Epithelial cell of proximal tubule (primary cell): ENCODE measurements around the gene KLF5. TPM values are rescaled to one million over a fixed set of nuclear protein-coding genes. Genes with fewer than 3 reads are reported as not detected.
"Not testable (repeated sequence)": the region's sequence is repeated elsewhere in the genome, so short reads cannot be mapped to it uniquely, and the experiment has no call there.

Experiments
- DNase-seq: peaks from one replicate; pipeline ENCODE4 v3.0.0-alpha.2; 2011; ENCODE audit warnings: low read depth
- H3K4me3 ChIP-seq: 2 replicates; pipeline ENCODE4 v1.5.1; 2011; ENCODE audit warnings: low read depth, mild to moderate bottlenecking, low read length
- CTCF ChIP-seq: conservative IDR thresholded peaks from 2 replicates; pipeline ENCODE4 v1.5.1; 2012; ENCODE audit warnings: low read depth, mild to moderate bottlenecking, low read length
- total RNA-seq: library from RNA; depleted of rRNA; stranded (reverse); fragments of >200 nt; gene quantifications from 2 replicates; pipeline ENCODE4 v1.2.3, GENCODE V29; 2015

KLF5 gene
- total RNA-seq, 1 donor from 2014 or later: 26.6 TPM

- TF ChIP-seq CTCF: no peak
- H3K4me3 ChIP-seq: no peak overlapping the region
- DNase-seq: no peak
Measured at GRCh38 chr13:73045031-73045430, 13.8 kb upstream of the KLF5 start.

GRCh38 chr13:73048615-73049014, 10.2 kb upstream of the KLF5 start:
- H3K4me3 ChIP-seq, DNase-seq: not testable (repeated sequence)

DNA sequence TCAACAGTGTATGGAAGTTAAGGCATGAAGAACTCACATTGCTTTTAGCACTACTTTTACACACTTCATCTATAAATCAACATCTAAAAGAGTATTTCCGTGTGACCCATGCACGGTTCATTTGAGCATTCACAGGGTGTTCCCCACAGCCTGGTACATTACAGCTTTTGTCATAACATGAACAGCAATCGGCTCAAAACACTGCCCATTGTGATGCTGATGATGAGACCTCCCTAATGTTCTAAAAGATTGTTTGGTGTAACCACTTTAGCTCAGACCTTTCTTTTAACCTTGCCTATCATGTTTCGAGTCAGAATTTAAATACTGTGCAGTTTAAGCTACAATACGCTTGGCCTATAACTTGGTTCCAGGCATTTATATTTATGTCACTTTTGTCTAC, 4.1 kb upstream of the KLF5 start:
- no peak for DNase-seq
- no peak overlapping the region for H3K4me3 ChIP-seq
- TF ChIP-seq CTCF: no peak

DNA sequence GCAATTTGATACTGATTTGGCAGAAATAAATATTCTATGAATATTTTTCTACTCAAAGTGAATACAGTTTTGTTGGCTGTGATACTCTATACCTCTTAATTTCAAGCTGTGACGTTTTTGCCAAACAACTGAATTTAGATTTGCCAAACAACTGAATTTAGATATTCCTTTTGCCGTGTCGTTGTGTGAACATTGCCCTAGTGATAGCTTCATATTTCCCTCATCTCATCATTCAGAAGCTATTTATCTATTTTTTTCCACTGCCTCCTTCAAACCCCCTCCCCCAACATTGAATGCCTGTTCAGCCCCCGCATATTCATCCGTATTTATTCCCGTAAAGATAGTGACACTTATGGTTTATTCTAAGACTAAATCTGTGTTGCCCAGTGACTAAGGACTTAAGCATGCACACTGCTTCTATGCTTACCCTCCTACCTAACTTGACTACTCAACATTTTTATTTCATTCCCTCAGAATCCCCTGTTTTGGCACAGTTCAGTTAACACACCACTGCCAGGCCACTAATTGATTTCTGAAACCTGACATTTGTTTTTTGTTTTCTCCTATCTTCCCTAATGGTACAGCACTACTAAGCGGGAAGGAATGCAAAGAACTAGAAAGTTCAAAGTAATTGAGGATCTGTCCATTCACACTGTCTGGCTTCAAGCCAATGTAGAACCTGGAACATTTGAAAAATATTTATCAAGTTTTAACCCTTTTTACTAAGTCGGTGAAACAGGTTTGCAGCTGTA, 2.8 kb upstream of the KLF5 start:
- H3K4me3 ChIP-seq: peak overlapping the region; percentile 5
- TF ChIP-seq CTCF: no peak
- peak; percentile 96 for DNase-seq

DNA sequence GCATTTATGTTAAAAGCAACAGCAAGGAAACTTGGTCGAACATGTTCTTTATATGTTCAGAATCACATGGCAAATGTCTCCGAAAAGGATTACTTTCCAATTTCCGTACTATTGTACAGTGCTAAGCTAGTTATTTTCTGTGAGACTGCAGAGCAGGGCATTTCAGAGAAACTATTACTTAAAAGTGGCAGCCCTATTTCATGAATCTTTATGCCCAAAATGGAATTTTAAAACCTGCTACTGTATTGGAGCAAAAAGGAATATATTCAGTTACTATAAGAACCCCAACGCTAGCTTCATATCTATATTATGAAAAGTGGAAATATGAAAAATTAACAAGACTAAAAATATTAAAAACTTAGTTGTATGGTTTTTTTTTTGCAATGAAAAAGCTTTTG, 2.2 kb upstream of the KLF5 start:
- no peak overlapping the region for H3K4me3 ChIP-seq
- TF ChIP-seq CTCF: no peak
- DNase-seq: no peak

GRCh38 chr13:73057284-73058063, 1.3 kb upstream of the KLF5 start:
- peak overlapping the region; percentile 82 for H3K4me3 ChIP-seq
- DNase-seq: no peak
- TF ChIP-seq CTCF: no peak

DNA sequence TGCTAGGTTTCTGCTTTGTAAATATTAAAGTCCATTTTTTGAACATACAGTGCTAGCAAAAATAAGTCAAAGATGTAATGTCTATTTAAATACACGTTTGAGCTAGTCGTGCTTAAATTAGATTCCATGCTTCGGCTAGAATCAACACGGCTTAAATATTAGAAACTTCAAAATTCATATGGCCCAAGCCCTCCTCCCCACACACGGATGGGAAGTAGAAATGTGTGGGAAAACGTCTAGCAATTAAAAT, 816 bp upstream of the KLF5 start:
- TF ChIP-seq CTCF: no peak
- peak overlapping the region; percentile 82 for H3K4me3 ChIP-seq
- no peak for DNase-seq
